Iris pigment epithelial cell (primary cell): Measurements from ENCODE around the gene SLC25A1.
A peak's percentile ranks its signal among the peaks of the same experiment; 100 is the strongest.

Source experiments
- DNase-seq: peaks from one replicate; pipeline ENCODE4 v3.0.0-alpha.2; 2011; ENCODE audit warnings: low read depth

Gene SLC25A1

DNA sequence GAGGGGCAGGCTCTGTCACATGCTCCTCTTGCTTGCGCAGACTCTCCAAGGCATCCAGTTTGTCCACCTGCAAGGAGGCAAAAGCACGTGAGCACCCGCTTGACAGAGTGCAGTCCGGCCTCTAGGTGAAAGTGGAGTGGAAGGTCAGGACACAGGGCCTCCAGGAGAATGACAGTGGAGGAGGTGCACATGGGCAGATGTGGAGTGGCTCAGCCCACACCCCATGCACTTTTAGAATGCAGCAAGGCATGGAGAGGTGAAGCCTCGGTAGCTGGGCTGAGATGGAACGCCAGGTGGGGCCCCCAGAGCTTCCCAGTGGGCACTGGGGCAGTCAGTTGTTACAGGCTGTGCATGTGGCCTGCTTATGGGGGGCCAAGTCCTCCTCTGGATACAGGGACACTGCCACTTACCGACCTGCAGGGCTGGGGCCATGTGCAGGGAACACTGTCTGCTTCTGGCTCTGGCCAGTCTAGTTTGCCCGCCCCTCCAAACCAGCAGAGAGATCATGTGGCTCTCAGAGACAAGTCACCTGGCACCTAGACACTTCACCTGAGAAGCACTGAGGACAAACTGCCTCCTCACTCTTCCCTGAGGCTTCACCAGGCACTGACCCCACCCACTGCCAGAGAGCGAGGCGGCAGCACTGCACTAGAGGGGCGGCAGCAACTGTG is 2.3 kb upstream of the SLC25A1 start:
- no peak for DNase-seq

GRCh38 chr22:19180234-19180633 is 1.7 kb upstream of the SLC25A1 start:
- DNase-seq = no peak

DNA sequence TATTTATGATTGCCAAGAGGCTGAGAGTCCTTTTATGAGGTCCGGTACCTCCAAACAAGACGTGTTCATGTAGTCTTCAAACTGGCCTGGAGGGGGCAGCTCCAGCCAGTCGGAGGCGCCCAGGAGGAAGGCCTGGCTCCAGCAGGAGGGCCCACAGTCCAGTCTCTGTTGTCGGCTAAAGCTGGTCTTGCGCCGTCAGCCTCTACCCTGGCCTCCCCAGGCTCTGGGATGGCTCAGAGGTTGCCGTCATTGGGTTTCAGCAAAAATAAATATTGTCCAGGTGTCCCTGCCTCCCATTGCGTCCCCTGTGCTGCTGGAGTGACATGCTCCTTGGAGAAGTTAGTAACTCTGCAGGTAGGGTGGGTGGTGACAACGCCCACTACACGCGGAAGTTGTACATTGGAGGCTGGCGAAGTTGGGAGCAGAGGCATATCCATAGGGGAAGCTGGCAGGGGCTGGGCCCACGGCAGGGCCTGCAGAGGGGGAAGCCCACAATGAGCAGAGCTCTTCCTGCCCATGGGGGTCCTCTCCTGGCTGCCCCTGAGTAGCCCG is 1.0 kb upstream of the SLC25A1 start:
- DNase-seq = peak; percentile 91

- peak; percentile 30 for DNase-seq
Measured at GRCh38 chr22:19178065-19178656, 375 bp downstream of the SLC25A1 start.

GRCh38 chr22:19177164-19178064 is 1.1 kb downstream of the SLC25A1 start:
- DNase-seq = no peak

DNA sequence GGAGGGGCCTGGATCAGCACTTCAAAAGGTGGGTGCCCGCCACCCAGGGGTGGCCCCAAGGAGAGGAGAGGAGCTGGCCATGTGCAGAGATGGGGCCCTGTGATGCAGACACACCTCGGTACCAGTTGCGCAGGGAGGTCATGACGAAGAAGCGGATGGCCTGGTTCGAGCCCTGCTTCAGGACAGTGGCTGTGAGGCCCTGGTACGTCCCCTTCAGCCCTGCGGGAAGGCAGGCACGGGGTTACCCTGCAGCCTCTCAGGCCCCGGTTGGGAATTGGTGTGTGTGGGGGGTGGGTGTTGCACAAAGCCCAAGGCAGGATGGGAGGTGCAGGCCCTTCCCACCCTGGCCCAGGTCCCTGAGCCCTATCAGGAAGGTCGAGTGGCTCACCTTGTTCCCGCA is 1.8 kb downstream of the SLC25A1 start:
- DNase-seq = no peak

DNA sequence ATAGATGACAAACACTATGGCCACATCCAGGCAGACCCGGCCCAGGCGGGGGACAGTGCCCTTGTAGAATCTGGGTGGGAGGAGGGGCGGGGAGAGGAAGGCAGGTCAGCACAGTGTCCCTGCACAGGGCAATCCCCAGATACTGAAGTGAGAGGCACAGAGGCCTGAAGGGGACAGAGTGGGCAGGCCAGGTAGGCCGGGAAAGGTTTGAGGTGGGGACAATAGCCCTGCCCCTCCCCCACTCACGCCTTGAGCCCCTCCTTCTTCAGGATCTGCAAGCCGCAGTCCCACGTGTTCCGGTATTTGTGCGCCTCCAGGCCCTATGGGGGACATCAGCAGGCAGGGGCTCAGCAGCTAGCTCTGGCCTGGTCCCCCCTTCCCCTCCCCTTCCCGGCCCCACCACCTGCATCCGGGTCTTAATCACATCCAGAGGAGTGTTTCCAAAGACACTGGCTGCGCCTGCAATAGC is 2.3 kb downstream of the SLC25A1 start:
- DNase-seq = no peak

DNA sequence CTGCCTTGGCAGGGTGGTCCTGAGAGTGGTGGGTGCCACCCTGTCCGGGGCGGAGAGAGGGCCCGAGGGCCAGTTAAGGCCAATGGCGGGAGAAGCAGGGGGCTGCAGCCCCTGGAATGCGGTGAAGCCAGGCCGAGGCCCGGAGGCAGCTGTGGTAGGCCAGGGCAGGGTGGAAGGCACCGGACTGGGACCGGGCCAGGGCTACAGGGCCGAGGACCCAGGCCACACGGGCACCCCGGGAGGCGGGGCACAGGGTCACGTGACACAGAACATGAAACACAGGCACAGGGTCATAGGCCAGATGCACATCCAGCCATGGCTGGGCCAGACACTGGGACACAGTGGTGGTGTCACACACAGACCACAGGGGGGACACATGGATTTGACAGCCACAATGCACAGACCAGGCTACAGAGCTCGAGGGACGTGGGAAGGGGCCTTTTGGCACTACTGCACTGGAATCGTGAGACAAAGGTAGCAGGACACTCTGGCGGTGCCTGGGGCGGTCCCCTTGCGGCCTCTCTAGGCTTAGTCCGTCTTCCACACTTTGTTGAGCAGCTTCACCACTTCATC is 2.8 kb downstream of the SLC25A1 start:
- no peak for DNase-seq

DNA sequence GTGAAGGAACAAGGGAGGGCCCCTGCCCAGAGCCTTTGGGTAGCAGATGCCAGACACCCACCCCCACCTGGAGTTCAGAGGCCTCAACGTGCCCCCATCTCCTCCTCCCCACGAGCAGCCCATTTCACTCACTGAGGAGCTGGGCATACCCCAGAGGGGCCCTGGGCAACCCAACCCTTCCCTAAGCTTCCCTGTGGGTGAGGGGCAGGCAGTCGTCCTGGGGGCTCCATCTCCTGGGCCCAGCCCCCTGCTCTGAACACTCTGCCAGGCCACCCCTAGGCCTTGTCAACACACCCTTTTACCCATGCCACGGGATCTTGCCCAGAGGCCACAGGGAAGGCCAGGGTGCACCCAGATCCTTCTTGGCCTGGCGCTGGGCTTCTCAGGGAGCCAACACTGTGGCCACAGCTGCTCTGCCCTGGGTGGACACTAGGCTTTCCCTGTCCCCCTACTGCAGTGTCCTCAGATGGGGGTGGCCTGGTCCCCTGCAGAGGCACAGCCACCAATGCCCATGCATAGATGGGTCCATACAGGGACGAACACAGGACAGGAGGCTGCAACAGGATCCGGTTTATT is 3.4 kb downstream of the SLC25A1 start:
- no peak for DNase-seq

DNA sequence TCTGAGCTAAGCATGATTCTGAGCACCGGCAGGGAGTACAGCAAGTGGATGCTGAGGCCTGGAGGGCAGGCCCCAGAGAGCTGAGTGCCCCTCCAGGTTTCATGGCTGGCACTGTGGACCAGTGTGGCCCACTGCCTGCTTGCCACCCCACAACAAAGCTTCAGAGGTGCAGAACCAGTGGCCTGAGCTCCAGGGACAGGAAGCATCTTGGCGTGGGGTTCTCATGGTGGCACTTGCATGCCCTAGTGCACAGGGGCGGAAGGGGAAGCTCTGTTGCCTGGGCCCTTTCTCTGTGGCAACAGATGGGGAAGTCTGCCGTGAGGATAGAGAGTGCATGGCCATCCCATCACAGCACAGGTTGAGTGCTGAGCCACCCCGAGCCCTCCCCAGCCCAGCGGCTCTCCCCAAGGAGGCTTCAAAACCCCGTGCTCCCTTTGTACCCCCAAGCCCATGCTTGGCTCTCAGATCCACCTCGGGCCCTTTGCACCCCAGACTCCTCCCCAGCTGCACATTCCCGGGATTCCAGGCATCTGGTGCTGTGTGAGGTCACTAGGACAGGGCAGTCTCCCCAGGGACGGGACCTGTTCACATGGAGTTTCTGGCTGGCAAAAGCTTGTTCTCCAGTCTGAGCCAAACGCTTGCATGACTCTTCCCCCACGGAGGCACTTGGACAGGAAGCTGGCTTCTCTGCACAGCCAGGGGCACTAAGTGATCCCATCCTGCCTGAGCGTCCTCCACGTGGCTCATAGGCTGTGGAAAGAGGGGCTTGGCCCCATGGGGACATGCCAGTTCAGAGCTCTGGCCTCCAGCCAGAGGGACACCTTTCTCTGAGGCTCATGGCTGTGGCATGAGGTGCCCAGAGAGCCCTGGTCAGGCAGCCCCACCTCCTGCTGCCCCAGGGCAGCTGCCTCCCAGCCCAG is 4.2 kb downstream of the SLC25A1 start:
- peak; percentile 46 for DNase-seq

DNA sequence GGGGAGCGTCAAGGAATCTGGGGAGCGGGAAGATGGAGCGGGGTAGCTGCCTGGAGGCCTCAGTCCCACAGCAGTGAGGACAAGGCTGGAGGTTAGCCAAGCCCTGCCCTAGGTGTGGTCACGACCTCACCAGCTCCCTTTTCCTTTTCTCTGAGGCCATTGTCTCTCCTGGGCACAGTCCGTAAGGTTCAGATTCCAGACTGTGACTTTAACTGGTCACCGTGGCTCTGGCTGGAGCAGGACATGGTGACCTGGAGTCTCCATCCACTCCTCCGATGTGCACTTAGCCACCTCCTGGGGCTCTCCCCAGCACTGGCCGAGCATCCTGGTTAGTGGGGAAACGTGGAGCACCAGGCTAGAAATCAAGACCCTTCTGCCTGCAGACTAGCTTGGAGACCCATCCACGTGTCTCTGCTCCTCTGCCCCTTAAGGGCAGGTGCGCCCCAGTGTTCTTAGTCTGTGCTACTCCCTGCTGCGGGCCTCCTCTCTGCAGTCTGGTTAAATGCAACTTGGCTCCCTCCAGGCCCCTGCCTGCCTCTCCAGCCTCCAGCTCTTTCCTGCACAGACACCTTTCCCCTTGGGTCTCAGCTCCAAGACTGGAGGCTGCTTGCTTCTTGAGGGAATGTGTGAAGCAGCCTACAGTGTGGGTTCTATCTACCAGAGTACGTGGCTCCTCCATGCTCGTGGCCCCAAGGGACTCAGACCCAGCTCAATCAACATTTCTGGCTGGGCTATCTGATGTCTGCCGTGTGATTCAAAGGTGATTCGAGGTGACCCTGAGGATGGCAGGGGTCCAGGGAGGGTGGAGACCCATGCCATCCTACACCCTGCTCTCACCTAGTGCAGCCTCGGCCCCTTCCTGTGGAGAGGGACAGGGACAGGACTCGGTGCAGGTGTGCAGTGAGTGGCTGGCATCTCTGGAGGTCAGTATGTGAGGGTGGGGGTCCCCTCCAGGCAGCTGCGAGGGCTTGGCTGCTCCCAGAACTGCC is 5.2 kb downstream of the SLC25A1 start:
- DNase-seq = no peak

- no peak for DNase-seq
Measured at GRCh38 chr22:19172213-19173046, 6.1 kb downstream of the SLC25A1 start.

GRCh38 chr22:19169947-19170318 is 8.6 kb downstream of the SLC25A1 start:
- no peak for DNase-seq

GRCh38 chr22:19169002-19169946 is 9.3 kb downstream of the SLC25A1 start:
- no peak for DNase-seq

DNA sequence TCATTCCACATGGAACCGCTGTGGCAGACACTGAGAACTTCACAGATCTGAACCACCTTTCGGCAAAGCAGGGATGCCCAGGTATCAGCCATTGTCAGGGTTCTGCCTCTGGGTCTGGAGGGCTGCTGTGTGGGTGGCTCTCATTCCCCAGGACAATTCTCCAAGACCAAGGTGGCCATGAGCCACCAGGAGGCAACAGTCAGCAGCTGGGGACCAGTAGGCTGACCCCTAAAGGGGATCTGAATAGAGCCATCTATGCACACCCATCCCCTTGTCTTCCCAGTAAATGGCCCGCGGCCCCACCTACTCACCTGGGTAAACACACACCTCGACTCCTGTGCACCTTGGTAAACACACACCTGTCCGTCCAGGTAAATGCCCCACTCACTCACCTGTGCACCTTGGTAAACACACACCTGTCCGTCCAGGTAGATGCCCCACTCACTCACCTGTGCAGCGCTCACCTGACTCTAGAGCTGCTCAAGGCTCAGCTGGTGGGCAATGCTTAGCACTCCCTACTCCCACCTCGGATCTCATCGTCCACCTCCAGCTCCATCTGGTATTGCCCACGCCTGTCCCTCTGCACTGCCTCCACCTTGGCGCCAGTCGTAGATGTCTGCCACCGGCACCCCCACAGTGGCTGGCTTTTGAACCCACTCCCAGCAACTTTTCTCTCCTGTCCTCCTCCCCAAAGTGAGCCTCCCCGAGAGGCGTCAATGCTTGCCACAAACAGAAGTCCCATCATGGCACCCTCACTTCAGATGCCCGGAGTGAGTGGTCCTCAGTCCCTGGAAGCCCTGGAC is 10.2 kb downstream of the SLC25A1 start:
- DNase-seq = no peak

DNA sequence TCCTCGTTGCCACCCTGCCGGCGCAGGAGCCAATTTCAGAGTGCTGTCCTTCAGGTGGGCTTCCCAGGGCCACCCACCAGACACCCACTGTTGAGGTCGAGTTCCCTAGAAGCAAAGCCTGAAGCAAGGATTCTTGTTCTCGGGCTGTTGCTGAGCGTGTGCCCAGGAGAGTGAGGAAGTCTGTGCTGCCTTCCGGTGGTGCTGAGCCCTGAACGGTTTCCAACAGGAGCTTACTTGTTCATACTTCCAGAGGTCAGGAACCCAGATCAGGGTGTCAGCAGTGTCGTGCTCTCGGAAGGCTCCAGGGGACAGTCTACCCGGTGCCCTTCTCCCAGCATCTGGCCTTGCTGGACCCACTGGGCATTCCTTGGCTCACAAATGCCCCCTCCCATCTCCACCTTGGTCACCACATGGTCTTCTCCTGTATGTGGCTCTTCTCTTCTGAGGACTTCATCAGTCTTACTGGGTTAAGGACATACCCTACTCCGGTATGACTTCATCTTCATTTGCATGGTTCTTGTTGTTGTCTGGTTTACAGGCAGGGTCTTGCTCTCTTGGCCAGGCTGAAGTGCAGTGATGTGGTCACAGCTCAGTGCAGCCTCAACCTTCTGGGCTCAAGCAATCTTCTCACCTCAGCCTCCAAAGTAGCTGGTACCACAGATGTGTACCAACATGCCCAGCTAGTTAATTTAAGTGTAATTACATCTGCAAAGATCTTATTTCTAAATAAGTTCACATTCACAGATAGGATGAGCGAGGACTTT is 11.2 kb downstream of the SLC25A1 start:
- no peak for DNase-seq
